Thyroid gland (tissue), 4 donors: ENCODE measurements around the gene HOTAIR. TPM values are rescaled to one million over a fixed set of nuclear protein-coding genes. Genes with fewer than 3 reads are reported as not detected.

ENCODE experiments used
- DNase-seq, 2 donors: peaks; one replicate each; pipeline ENCODE4 v3.0.0-alpha.2; 2019
- H3K27ac ChIP-seq, 3 donors: fragments of 200-600 bp; sonication (generic); 1 replicate in 2 of 3; 2 replicates in 1 of 3; pipeline ENCODE4 v1.5.1; 2016 to 2019; ENCODE audit warnings: mild to moderate bottlenecking in 1 of 3, moderate library complexity in 1 of 3
- H3K27me3 ChIP-seq: fragments of 200-600 bp; sonication (generic); one replicate; pipeline ENCODE4 v1.5.1; 2019
- H3K36me3 ChIP-seq, 2 donors: fragments of 200-600 bp; sonication (generic); one replicate each; pipeline ENCODE4 v1.5.1; 2016 to 2019
- H3K4me1 ChIP-seq, 2 donors: fragments of 200-600 bp; sonication (generic); one replicate each; pipeline ENCODE4 v1.5.1; 2017 to 2019
- H3K4me3 ChIP-seq, 3 donors: fragments of 200-600 bp; sonication (generic); replicated peaks in 1 of 3; 1 replicate in 2 of 3; 2 replicates in 1 of 3; pipeline ENCODE4 v1.5.1; 2016; ENCODE audit warnings: mild to moderate bottlenecking in 1 of 3
- H3K9me3 ChIP-seq: fragments of 200-600 bp; sonication (generic); one replicate; pipeline ENCODE4 v1.5.1; 2017
- CTCF ChIP-seq, 6 experiments: fragments of 200-600 bp in 3 of 6; fragments of 450-650 bp in 3 of 6; sonication (generic) in 3 of 6; IDR thresholded peaks; one replicate each; pipeline ENCODE4 v1.5.1; 2016 to 2019; ENCODE audit warnings: antibody characterized with exemption in 6 of 6, mild to moderate bottlenecking in 2 of 6, inconsistent platforms in 1 of 6, moderate library complexity in 1 of 6
- POLR2A ChIP-seq, 2 donors: fragments of 450-650 bp; IDR thresholded peaks; one replicate each; pipeline ENCODE4 v1.6.1; 2017; ENCODE audit warnings: antibody characterized with exemption in 2 of 2, mild to moderate bottlenecking in 2 of 2, moderate library complexity in 1 of 2
- WGBS, 2 donors: methylation state at CpG; one replicate each; pipeline ENCODE4 v1.1.5; 2017; 5-methylcytosine and 5-hydroxymethylcytosine counted together
- intact Hi-C: fragments of 100-400 bp; cut with DNase I; formaldehyde crosslinking; loops from one replicate; pipeline ENCODE4 v1.15.1; 2023
- total RNA-seq, 4 donors: library from RNA; depleted of rRNA; stranded (reverse); fragments of >200 nt; gene quantifications; one replicate each; pipeline ENCODE4 v1.2.3, GENCODE V29; 2016

Gene HOTAIR
- total RNA-seq, 4 donors from 2014 or later = not detected

GRCh38 chr12:53966085-53966384, 8.7 kb downstream of the HOTAIR start:
- intact Hi-C loops = no loop called here
- peaks cover 0 to 14% of the 10 kb centered on the region in 2 donors for H3K4me1 ChIP-seq
- WGBS, 2 donors = 5 to 8% methylated on average over 15 of the region's 15 CpGs
- TF ChIP-seq CTCF (IDR thresholded peaks at IDR 0.05) (no peak), POLR2A (IDR thresholded peaks at IDR 0.05) (no peak)
- DNase-seq = no peak
- H3K36me3 ChIP-seq = no peaks in the 10 kb centered on the region
- H3K9me3 ChIP-seq = no peaks in the 10 kb centered on the region
- no peak overlapping the region for H3K4me3 ChIP-seq
- H3K27ac ChIP-seq = no peak overlapping the region
- H3K27me3 ChIP-seq = peaks cover 79% of the 10 kb centered on the region

GRCh38 chr12:53965281-53966084, 9.3 kb downstream of the HOTAIR start:
- Histone ChIP-seq H3K4me1 (peaks cover 0 to 18% of the 10 kb centered on the region in 2 donors), H3K27me3 (peaks cover 79% of the 10 kb centered on the region), H3K9me3 (no peaks in the 10 kb centered on the region), H3K4me3 (no peak overlapping the region), H3K36me3 (no peaks in the 10 kb centered on the region), H3K27ac (no peak overlapping the region)
- TF ChIP-seq CTCF (IDR thresholded peaks at IDR 0.05) (no peak), POLR2A (IDR thresholded peaks at IDR 0.05) (no peak)
- no peak for DNase-seq
- WGBS, 2 donors = 3% methylated on average over 18 of the region's 18 CpGs
- intact Hi-C loops = no loop called here

GRCh38 chr12:53964315-53964713, 10.4 kb downstream of the HOTAIR start:
- no peaks in the 10 kb centered on the region for H3K36me3 ChIP-seq
- H3K4me1 ChIP-seq = peaks cover 0 to 18% of the 10 kb centered on the region in 2 donors
- WGBS, 2 donors = 12 to 16% methylated on average over 2 of the region's 2 CpGs
- H3K27me3 ChIP-seq = peaks cover 83% of the 10 kb centered on the region
- DNase-seq = no peak
- intact Hi-C loops = no loop called here
- no peaks in the 10 kb centered on the region for H3K9me3 ChIP-seq
- no peak overlapping the region for H3K27ac ChIP-seq
- TF ChIP-seq POLR2A (IDR thresholded peaks at IDR 0.05) = no peak
- TF ChIP-seq CTCF (IDR thresholded peaks at IDR 0.05) = no peak
- H3K4me3 ChIP-seq = no peak overlapping the region

GRCh38 chr12:53963434-53964314, 11.1 kb downstream of the HOTAIR start:
- no peak overlapping the region for H3K27ac ChIP-seq
- 8 to 12% methylated on average over 38 of the region's 38 CpGs for WGBS, 2 donors
- peaks cover 83% of the 10 kb centered on the region for H3K27me3 ChIP-seq
- no peaks in the 10 kb centered on the region for H3K9me3 ChIP-seq
- intact Hi-C loops = no loop called here
- peaks cover 0 to 18% of the 10 kb centered on the region in 2 donors for H3K4me1 ChIP-seq
- no peaks in the 10 kb centered on the region for H3K36me3 ChIP-seq
- no peak for TF ChIP-seq POLR2A (IDR thresholded peaks at IDR 0.05)
- no peak for TF ChIP-seq CTCF (IDR thresholded peaks at IDR 0.05)
- DNase-seq = no peak
- H3K4me3 ChIP-seq = no peak overlapping the region

- 24 to 32% methylated on average over 7 of the region's 7 CpGs for WGBS, 2 donors
- H3K4me3 ChIP-seq = no peak overlapping the region
- H3K4me1 ChIP-seq = peaks cover 0 to 18% of the 10 kb centered on the region in 2 donors
- no peaks in the 10 kb centered on the region for H3K9me3 ChIP-seq
- no peak for DNase-seq
- TF ChIP-seq POLR2A (IDR thresholded peaks at IDR 0.05) (no peak), CTCF (IDR thresholded peaks at IDR 0.05) (no peak)
- H3K27ac ChIP-seq = no peak overlapping the region
- peaks cover 78% of the 10 kb centered on the region for H3K27me3 ChIP-seq
- intact Hi-C loops = no loop called here
- H3K36me3 ChIP-seq = no peaks in the 10 kb centered on the region
Measured at GRCh38 chr12:53963005-53963404, 11.7 kb downstream of the HOTAIR start.
